ENCODE data around the gene HACL1. TPM values are rescaled to one million over a fixed set of nuclear protein-coding genes. Genes with fewer than 3 reads are reported as not detected.
A peak's percentile ranks its signal among the peaks of the same experiment; 100 is the strongest.

Gene HACL1
- total RNA-seq, 1 experiment from 2014 or later = 25.5 TPM

DNA sequence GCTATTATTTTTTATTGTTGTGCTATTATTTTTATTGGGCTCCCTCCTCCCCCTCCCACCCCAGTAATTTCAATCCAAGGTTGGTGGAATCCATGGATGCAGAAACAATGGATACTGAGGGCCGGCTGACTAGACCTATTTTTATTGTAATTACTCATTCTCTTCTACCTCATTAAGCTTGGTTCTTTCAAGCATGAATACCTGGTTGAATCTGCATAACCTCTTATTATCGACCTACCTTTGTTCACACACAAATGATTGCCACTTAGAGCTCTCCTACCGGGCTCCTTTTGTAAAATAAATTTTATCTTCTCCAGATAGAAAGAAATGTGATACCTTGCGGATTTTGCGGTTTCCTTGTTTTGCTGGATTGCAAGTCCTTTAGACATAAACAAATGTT lies 31.8 kb upstream of the HACL1 start:
- H3K4me3 ChIP-seq (ENCODE audit: low read length) = 0 out of 2 replicates have a peak overlapping the region, but pooled peaks have one; percentile 30
- no peaks in the 10 kb centered on the region for H3K79me2 ChIP-seq (ENCODE audit: low read length)
- H3K9ac ChIP-seq (ENCODE audit: low read length) = peak overlapping the region; percentile 40; the same call in 1 of the 2 replicates
- H3F3A ChIP-seq (ENCODE audit: low read length, unreplicated experiment) = peaks cover 19% of the 10 kb centered on the region
- CTCF ChIA-PET = no interaction called here
- ATAC-seq (no peak), DNase-seq (peak; percentile 26)
- no peaks in the 10 kb centered on the region for H3K9me3 ChIP-seq (ENCODE audit: low read length)
- no peak overlapping the region for H2AFZ ChIP-seq (ENCODE audit: low read length)
- POLR2A ChIA-PET (ENCODE audit: unreplicated experiment) = interaction anchor here (0.6 kb wide), 1 partner anchor 161 kb away, joined by 5 read pairs; no protein-coding TSS in a partner anchor
- no TSS peak for BruUV-seq (replicated peaks)
- H3K36me3 ChIP-seq (ENCODE audit: low read depth, low read length) = no peaks in the 10 kb centered on the region
- H3K4me2 ChIP-seq (ENCODE audit: low read length) = peak overlapping the region; percentile 83
- H3K9me2 ChIP-seq (replicated peaks; ENCODE audit: low read length) = no peaks in the 10 kb centered on the region
- no peaks in the 10 kb centered on the region for H3K27me3 ChIP-seq (ENCODE audit: low read length)
- TF ChIP-seq EZH2phosphoT487 (IDR thresholded peaks at IDR 0.05; ENCODE audit: borderline replicate concordance, low read length) = no peak
- TF ChIP-seq, protein P1, sequence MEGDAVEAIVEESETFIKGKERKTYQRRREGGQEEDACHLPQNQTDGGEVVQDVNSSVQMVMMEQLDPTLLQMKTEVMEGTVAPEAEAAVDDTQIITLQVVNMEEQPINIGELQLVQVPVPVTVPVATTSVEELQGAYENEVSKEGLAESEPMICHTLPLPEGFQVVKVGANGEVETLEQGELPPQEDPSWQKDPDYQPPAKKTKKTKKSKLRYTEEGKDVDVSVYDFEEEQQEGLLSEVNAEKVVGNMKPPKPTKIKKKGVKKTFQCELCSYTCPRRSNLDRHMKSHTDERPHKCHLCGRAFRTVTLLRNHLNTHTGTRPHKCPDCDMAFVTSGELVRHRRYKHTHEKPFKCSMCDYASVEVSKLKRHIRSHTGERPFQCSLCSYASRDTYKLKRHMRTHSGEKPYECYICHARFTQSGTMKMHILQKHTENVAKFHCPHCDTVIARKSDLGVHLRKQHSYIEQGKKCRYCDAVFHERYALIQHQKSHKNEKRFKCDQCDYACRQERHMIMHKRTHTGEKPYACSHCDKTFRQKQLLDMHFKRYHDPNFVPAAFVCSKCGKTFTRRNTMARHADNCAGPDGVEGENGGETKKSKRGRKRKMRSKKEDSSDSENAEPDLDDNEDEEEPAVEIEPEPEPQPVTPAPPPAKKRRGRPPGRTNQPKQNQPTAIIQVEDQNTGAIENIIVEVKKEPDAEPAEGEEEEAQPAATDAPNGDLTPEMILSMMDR (conservative IDR thresholded peaks at IDR 0.05; ENCODE audit: low read depth, low read length) = no peak
- TF ChIP-seq EZH2 (IDR thresholded peaks at IDR 0.05; ENCODE audit: low read length, unreplicated experiment) = no peak
- H3K27ac ChIP-seq (ENCODE audit: low read length) = peak overlapping the region; percentile 97
- H4K20me1 ChIP-seq (ENCODE audit: low read length) = no peaks in the 10 kb centered on the region
- H3K4me1 ChIP-seq (ENCODE audit: insufficient read depth, low read length) = peaks cover 80% of the 10 kb centered on the region
- intact Hi-C loops (cut with micrococcal nuclease) = loop anchor here (10.0 kb wide), 1 partner anchor 612 kb away; no protein-coding TSS in a partner anchor

DNA sequence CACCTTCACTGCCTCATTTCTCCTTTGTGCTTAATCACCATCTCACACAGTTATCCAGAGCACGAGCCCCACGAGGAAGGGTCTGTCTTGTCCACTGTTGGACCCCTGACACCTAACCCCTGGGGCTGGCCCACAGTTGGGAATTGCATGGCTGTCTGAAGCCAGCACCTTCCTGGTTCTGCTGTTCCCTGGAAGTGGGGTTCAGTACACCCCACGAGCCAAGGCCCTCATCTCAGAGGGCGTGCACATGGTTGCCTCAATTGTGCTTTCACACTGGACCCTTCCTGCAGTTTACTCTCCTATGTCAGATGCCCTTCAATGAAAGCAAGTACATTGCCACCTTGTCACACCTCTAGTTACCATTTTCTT lies 30.8 kb upstream of the HACL1 start:
- BruUV-seq (replicated peaks) = no TSS peak
- H3K9me2 ChIP-seq (replicated peaks; ENCODE audit: low read length) = no peaks in the 10 kb centered on the region
- no peak overlapping the region; the same call in 1 of the 2 replicates for H3K9ac ChIP-seq (ENCODE audit: low read length)
- H3K79me2 ChIP-seq (ENCODE audit: low read length) = no peaks in the 10 kb centered on the region
- ATAC-seq = no peak
- peaks cover 19% of the 10 kb centered on the region for H3F3A ChIP-seq (ENCODE audit: low read length, unreplicated experiment)
- peak overlapping the region; percentile 89; the same call in 1 of the 2 replicates for H3K27ac ChIP-seq (ENCODE audit: low read length)
- intact Hi-C loops (cut with micrococcal nuclease) = loop anchor here (10.0 kb wide), 1 partner anchor 613 kb away; no protein-coding TSS in a partner anchor
- no peaks in the 10 kb centered on the region for H4K20me1 ChIP-seq (ENCODE audit: low read length)
- POLR2A ChIA-PET (ENCODE audit: unreplicated experiment) = no interaction called here
- peaks cover 72% of the 10 kb centered on the region for H3K4me1 ChIP-seq (ENCODE audit: insufficient read depth, low read length)
- no peaks in the 10 kb centered on the region for H3K9me3 ChIP-seq (ENCODE audit: low read length)
- no peaks in the 10 kb centered on the region for H3K36me3 ChIP-seq (ENCODE audit: low read depth, low read length)
- CTCF ChIA-PET = no interaction called here
- TF ChIP-seq, protein P1 (conservative IDR thresholded peaks at IDR 0.05; ENCODE audit: low read depth, low read length) = no peak
- no peak for TF ChIP-seq EZH2 (IDR thresholded peaks at IDR 0.05; ENCODE audit: low read length, unreplicated experiment)
- TF ChIP-seq EZH2phosphoT487 (IDR thresholded peaks at IDR 0.05; ENCODE audit: borderline replicate concordance, low read length) = no peak
- no peak overlapping the region for H2AFZ ChIP-seq (ENCODE audit: low read length)
- no peaks in the 10 kb centered on the region for H3K27me3 ChIP-seq (ENCODE audit: low read length)
- DNase-seq = no peak
- H3K4me3 ChIP-seq (ENCODE audit: low read length) = no peak overlapping the region
- no peak overlapping the region for H3K4me2 ChIP-seq (ENCODE audit: low read length)

DNA sequence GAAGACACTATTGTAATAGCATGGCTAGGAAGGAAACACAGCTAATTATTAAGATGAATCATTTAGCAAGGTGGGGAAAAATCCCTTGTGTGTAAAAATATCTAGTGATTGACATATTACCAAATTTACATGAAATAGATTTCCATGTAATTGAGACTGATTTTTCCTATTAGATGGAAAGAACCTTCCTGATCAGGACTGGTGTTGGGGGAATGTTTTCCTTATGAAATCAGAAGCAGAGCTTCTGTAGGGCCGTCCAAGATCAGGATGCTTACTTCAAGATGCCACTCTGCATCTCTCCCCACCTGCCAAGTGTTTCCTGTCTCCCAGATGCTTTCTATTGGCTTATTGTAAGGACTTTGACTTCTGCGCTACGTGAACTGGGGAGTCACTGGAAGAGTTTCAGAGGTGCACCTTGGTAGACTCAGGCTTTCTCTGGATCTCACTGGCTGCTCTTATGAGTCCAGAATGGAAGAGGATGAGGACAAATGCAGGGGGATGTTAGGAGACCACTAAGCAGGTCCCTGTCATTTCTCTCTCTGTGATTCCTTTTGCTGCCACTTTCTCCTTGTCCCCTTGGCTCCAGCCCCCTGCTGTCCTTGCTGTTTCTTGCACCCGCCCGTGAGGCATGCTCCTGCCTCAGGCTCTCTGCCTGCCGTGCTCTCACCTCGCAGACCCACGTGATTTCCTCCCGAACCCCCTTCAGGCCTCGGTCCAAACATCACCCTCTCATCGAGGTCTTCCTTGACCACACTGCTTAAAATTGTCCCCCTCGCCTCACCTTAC lies 30.2 kb upstream of the HACL1 start:
- no peak for DNase-seq
- Histone ChIP-seq H3K4me2 (ENCODE audit: low read length) (peak overlapping the region; percentile 85; the same call in 1 of the 2 replicates), H3K4me3 (ENCODE audit: low read length) (no peak overlapping the region), H3K27me3 (ENCODE audit: low read length) (no peaks in the 10 kb centered on the region), H3K27ac (ENCODE audit: low read length) (peak overlapping the region; percentile 89), H3K9me3 (ENCODE audit: low read length) (no peaks in the 10 kb centered on the region), H2AFZ (ENCODE audit: low read length) (no peak overlapping the region), H3K9me2 (replicated peaks; ENCODE audit: low read length) (no peaks in the 10 kb centered on the region), H3K36me3 (ENCODE audit: low read depth, low read length) (no peaks in the 10 kb centered on the region), H3K79me2 (ENCODE audit: low read length) (no peaks in the 10 kb centered on the region), H4K20me1 (ENCODE audit: low read length) (no peaks in the 10 kb centered on the region), H3K4me1 (ENCODE audit: insufficient read depth, low read length) (peaks cover 66% of the 10 kb centered on the region), H3K9ac (ENCODE audit: low read length) (peak overlapping the region; percentile 20), H3F3A (ENCODE audit: low read length, unreplicated experiment) (peaks cover 19% of the 10 kb centered on the region)
- ChIA-PET CTCF (interaction anchor here (1.1 to 1.3 kb wide), 3 partner anchors 15 to 181 kb away, joined by 4 to 6 read pairs (median 5); no protein-coding TSS in a partner anchor), POLR2A (ENCODE audit: unreplicated experiment) (no interaction called here)
- intact Hi-C loops (cut with micrococcal nuclease) = loop anchor here (2.0 to 10.0 kb wide), 2 partner anchors 15 to 613 kb away; no protein-coding TSS in a partner anchor
- no TSS peak for BruUV-seq (replicated peaks)
- ATAC-seq = no peak
- TF ChIP-seq EZH2 (IDR thresholded peaks at IDR 0.05; ENCODE audit: low read length, unreplicated experiment) (no peak), EZH2phosphoT487 (IDR thresholded peaks at IDR 0.05; ENCODE audit: borderline replicate concordance, low read length) (no peak)
- TF ChIP-seq, protein P1 (conservative IDR thresholded peaks at IDR 0.05; ENCODE audit: low read depth, low read length) = no peak
